ENCODE measurements around the gene NIPAL3. TPM values are rescaled to one million over a fixed set of nuclear protein-coding genes. Genes with fewer than 3 reads are reported as not detected.

NIPAL3 gene
- total RNA-seq, 1 experiment from 2014 or later = 11.2 TPM

DNA sequence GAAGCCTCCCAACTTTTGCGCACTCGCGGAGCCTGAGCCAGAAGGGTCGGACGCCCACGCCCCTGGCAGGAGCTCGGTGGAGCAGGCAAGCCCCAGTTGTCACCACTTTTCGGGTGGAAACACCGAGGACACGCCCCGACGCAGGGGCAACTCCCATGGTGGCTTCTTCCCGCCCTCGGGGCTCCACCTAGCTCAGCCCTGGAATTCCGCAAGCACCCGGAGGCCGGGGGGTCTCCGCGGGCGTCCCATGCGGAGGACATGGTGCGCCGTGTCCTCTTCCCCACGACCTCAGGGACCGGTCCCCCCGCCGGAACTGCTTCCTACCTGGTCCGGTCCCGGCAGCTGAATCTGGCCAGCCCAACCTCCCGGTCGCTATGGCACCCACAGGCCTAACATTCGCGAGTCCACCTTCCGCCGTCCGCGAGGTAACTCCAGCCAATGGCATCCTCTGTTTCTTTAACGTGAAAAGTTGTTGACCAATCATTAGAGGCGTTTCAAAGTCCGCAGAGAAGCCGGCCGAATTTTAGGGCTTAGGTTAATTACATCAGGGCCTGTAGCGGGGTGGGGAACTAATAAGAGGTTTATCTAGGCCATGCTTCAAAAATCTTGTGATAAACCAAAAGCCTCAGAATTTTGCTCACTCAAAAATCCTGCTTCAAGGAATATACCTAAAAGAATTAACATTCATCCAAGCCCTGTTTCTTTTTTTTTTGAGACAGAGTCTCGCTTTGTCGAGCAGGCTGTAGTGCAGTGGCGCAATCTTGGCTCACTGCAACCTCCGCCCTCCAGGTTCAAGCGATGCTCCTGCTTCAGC, 2.0 kb upstream of the NIPAL3 start, which contains the start of gene STPG1 (continued):
- TF ChIP-seq, protein P1, sequence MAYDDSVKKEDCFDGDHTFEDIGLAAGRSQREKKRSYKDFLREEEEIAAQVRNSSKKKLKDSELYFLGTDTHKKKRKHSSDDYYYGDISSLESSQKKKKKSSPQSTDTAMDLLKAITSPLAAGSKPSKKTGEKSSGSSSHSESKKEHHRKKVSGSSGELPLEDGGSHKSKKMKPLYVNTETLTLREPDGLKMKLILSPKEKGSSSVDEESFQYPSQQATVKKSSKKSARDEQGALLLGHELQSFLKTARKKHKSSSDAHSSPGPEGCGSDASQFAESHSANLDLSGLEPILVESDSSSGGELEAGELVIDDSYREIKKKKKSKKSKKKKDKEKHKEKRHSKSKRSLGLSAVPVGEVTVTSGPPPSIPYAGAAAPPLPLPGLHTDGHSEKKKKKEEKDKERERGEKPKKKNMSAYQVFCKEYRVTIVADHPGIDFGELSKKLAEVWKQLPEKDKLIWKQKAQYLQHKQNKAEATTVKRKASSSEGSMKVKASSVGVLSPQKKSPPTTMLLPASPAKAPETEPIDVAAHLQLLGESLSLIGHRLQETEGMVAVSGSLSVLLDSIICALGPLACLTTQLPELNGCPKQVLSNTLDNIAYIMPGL (CRISPR knock-in tag; IDR thresholded peaks at IDR 0.05) = 0 out of 2 replicates have a peak, but pooled peaks have one; percentile 60
- TF ChIP-seq CREB1 (CRISPR knock-in tag; IDR thresholded peaks at IDR 0.05) (no peak), NFE2L1 (CRISPR knock-in tag; IDR thresholded peaks at IDR 0.05) (no peak)

DNA sequence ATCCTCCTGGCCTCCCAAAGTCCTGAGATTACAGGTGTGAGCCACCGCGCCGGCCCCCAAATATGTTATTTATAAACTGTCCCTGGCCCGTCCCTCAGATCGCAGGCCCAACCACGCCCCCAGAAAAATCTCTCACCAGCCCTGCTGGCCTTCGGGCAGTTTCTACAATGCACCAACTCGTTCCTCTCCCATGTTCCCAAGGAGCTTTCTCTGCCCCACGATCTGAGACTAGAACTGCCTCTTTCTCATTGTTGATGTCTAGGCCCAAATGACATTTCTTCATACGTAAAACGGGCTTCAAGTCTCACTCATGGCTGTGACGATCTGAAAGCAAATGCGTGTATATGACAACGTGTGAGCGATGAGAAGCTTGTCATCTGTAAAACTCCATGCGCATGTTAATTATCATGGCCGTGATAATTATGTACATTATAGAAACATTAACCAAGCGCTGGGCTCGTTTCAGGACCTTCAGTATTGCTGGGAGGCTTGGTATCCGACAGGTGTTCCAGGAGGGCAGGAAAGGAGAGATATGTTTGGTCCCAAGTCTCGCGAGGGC, 748 bp upstream of the NIPAL3 start:
- CTCF ChIA-PET = interaction anchor here (0.7 to 5.1 kb wide), 63 partner anchors 10 to 344 kb away, joined by 3 to 44 read pairs (median 4); partner anchors contain the start of genes CLIC4, IFNLR1, NCMAP and RCAN3
- POLR2A ChIA-PET = interaction anchor here (0.5 to 1.1 kb wide), 4 partner anchors 41 to 265 kb away, joined by 3 to 4 read pairs (median 3); partner anchors contain the start of gene RCAN3
- ATAC-seq = peak; percentile 29
- Mint-ChIP-seq H3K27ac (peak overlapping the region; percentile 89), H3K4me3 (peak overlapping the region; percentile 93), H3K4me1 (peaks cover 36% of the 10 kb centered on the region), H3K36me3 (peaks cover 5% of the 10 kb centered on the region; the same call in 1 of the 2 replicates), H3K9me3 (peaks cover 3% of the 10 kb centered on the region; the same call in 1 of the 2 replicates), H3K27me3 (ENCODE audit: low read depth) (no peaks in the 10 kb centered on the region)
- DNase-seq (ENCODE audit: low spot score) = no peak
- TF ChIP-seq NFYB (CRISPR knock-in tag; conservative IDR thresholded peaks at IDR 0.05; ENCODE audit: low read depth) = no peak
- TF ChIP-seq, protein P2, sequence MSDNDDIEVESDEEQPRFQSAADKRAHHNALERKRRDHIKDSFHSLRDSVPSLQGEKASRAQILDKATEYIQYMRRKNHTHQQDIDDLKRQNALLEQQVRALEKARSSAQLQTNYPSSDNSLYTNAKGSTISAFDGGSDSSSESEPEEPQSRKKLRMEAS (CRISPR knock-in tag; IDR thresholded peaks at IDR 0.05) = peak; percentile 12; the same call in 1 of the 2 replicates
- TF ChIP-seq RORB (CRISPR knock-in tag; IDR thresholded peaks at IDR 0.05) = no peak
- no peak for TF ChIP-seq SMAD3 (CRISPR knock-in tag; IDR thresholded peaks at IDR 0.05; ENCODE audit: borderline replicate concordance)
- peak; percentile 23; the same call in 1 of the 2 replicates for TF ChIP-seq ZNF232 (CRISPR knock-in tag; IDR thresholded peaks at IDR 0.05)
- TF ChIP-seq ZNF219 (CRISPR knock-in tag; IDR thresholded peaks at IDR 0.05; ENCODE audit: borderline replicate concordance) = no peak
- no peak for TF ChIP-seq FOXK1 (CRISPR knock-in tag; IDR thresholded peaks at IDR 0.05)
- TF ChIP-seq, protein P3, sequence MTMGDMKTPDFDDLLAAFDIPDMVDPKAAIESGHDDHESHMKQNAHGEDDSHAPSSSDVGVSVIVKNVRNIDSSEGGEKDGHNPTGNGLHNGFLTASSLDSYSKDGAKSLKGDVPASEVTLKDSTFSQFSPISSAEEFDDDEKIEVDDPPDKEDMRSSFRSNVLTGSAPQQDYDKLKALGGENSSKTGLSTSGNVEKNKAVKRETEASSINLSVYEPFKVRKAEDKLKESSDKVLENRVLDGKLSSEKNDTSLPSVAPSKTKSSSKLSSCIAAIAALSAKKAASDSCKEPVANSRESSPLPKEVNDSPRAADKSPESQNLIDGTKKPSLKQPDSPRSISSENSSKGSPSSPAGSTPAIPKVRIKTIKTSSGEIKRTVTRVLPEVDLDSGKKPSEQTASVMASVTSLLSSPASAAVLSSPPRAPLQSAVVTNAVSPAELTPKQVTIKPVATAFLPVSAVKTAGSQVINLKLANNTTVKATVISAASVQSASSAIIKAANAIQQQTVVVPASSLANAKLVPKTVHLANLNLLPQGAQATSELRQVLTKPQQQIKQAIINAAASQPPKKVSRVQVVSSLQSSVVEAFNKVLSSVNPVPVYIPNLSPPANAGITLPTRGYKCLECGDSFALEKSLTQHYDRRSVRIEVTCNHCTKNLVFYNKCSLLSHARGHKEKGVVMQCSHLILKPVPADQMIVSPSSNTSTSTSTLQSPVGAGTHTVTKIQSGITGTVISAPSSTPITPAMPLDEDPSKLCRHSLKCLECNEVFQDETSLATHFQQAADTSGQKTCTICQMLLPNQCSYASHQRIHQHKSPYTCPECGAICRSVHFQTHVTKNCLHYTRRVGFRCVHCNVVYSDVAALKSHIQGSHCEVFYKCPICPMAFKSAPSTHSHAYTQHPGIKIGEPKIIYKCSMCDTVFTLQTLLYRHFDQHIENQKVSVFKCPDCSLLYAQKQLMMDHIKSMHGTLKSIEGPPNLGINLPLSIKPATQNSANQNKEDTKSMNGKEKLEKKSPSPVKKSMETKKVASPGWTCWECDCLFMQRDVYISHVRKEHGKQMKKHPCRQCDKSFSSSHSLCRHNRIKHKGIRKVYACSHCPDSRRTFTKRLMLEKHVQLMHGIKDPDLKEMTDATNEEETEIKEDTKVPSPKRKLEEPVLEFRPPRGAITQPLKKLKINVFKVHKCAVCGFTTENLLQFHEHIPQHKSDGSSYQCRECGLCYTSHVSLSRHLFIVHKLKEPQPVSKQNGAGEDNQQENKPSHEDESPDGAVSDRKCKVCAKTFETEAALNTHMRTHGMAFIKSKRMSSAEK (CRISPR knock-in tag; IDR thresholded peaks at IDR 0.05; ENCODE audit: borderline replicate concordance) = no peak
- TF ChIP-seq ZNF317 (CRISPR knock-in tag; IDR thresholded peaks at IDR 0.05; ENCODE audit: borderline replicate concordance, low read depth) = no peak

DNA sequence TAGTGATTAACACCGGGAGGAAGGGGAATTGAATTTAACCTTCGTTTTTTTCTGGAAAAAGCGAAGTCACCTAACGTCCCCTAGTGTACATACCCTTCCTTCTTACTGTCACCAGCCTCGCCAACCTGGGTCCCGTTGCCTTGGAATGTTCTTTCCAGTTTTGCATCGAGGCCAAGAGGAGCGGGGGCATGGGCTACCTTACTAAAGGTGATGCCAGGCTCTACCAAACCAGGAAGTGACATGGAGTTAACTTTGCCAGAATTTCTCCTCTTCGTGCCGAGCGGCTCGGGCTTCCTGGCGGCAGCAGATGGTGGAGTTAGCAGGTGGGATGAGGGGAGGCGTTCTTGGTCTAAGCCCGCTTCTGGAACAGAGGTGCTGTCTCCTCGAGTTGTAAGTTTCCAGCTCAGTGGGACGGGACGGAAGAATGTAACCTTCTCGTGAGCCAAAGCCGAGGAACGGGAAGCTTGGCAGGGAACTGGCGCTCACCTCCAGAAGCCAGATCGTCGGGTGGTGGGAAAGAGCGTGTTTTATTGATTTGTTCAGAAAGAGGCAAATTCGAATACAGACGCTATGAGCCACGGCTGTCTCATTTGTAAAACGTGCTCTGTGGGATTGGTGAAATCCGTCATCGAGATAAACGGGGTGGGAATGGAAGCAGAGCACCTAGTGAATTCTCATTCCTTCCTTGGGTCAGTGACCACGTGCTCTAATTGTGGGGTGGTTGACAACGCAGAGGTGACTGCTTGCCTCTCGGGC, 486 bp downstream of the NIPAL3 start:
- H3K27me3 Mint-ChIP-seq (ENCODE audit: low read depth) = no peaks in the 10 kb centered on the region
- ChIA-PET CTCF (interaction anchor here (0.6 to 5.1 kb wide), 61 partner anchors 9 to 345 kb away, joined by 3 to 44 read pairs (median 5); partner anchors contain the start of genes CLIC4, IFNLR1, NCMAP and RCAN3), POLR2A (interaction anchor here (0.8 to 1.1 kb wide), 3 partner anchors 48 to 266 kb away, joined by 3 to 4 read pairs (median 3); partner anchors contain the start of gene RCAN3)
- H3K4me1 Mint-ChIP-seq = peaks cover 36% of the 10 kb centered on the region
- H3K36me3 Mint-ChIP-seq = peaks cover 6% of the 10 kb centered on the region; the same call in 1 of the 2 replicates
- DNase-seq (ENCODE audit: low spot score) = no peak
- peaks cover 3% of the 10 kb centered on the region; the same call in 1 of the 2 replicates for H3K9me3 Mint-ChIP-seq
- no peak overlapping the region; the same call in 1 of the 2 replicates for H3K27ac Mint-ChIP-seq
- H3K4me3 Mint-ChIP-seq = peak overlapping the region; percentile 93
- ATAC-seq = peak; percentile 1
- TF ChIP-seq JAZF1 (CRISPR knock-in tag; IDR thresholded peaks at IDR 0.05) (no peak), ZNF232 (CRISPR knock-in tag; IDR thresholded peaks at IDR 0.05) (no peak), JUN (CRISPR knock-in tag; IDR thresholded peaks at IDR 0.05) (no peak), CREM (CRISPR knock-in tag; IDR thresholded peaks at IDR 0.05) (no peak), FOXK1 (CRISPR knock-in tag; IDR thresholded peaks at IDR 0.05) (no peak), TCF7 (CRISPR knock-in tag; IDR thresholded peaks at IDR 0.05; ENCODE audit: low read depth) (no peak), ZNF671 (CRISPR knock-in tag; IDR thresholded peaks at IDR 0.05) (no peak), IRF2 (CRISPR knock-in tag; IDR thresholded peaks at IDR 0.05; ENCODE audit: borderline replicate concordance, low read depth) (no peak), SMAD3 (CRISPR knock-in tag; IDR thresholded peaks at IDR 0.05; ENCODE audit: borderline replicate concordance) (no peak)
- TF ChIP-seq, protein P4, sequence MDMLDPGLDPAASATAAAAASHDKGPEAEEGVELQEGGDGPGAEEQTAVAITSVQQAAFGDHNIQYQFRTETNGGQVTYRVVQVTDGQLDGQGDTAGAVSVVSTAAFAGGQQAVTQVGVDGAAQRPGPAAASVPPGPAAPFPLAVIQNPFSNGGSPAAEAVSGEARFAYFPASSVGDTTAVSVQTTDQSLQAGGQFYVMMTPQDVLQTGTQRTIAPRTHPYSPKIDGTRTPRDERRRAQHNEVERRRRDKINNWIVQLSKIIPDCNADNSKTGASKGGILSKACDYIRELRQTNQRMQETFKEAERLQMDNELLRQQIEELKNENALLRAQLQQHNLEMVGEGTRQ (CRISPR knock-in tag; IDR thresholded peaks at IDR 0.05) = no peak
- TF ChIP-seq, protein P5, sequence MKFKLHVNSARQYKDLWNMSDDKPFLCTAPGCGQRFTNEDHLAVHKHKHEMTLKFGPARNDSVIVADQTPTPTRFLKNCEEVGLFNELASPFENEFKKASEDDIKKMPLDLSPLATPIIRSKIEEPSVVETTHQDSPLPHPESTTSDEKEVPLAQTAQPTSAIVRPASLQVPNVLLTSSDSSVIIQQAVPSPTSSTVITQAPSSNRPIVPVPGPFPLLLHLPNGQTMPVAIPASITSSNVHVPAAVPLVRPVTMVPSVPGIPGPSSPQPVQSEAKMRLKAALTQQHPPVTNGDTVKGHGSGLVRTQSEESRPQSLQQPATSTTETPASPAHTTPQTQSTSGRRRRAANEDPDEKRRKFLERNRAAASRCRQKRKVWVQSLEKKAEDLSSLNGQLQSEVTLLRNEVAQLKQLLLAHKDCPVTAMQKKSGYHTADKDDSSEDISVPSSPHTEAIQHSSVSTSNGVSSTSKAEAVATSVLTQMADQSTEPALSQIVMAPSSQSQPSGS (CRISPR knock-in tag; IDR thresholded peaks at IDR 0.05; ENCODE audit: borderline replicate concordance, low read depth) = no peak
